HepG2 (cell line): ENCODE results near the gene OPRL1. TPM values are rescaled to one million over a fixed set of nuclear protein-coding genes. Genes with fewer than 3 reads are reported as not detected.

ENCODE experiments used
- BHLHE40 ChIP-seq: IDR thresholded peaks from 2 replicates; pipeline ENCODE4 v1.6.1; 2011; ENCODE audit warnings: low read length, improper control_type of control experiment
- FOXJ3 ChIP-seq: sonication (generic); formaldehyde crosslinking; IDR thresholded peaks from 2 replicates; pipeline ENCODE4 v1.4.0; 2020; ENCODE audit warnings: missing genetic modification reagents, mild to moderate bottlenecking, borderline replicate concordance
- HHEX ChIP-seq: IDR thresholded peaks from 2 replicates; pipeline ENCODE4 v1.6.1; 2016; ENCODE audit warnings: control low read depth
- IKZF1 ChIP-seq: fragments of 450-650 bp; IDR thresholded peaks from 2 replicates; pipeline ENCODE4 v1.7.1; 2016
- IRF2 ChIP-seq: IDR thresholded peaks from 2 replicates; pipeline ENCODE4 v1.6.1; 2018; ENCODE audit warnings: missing genetic modification reagents, missing compliant biosample characterization
- ISL2 ChIP-seq: sonication (generic); formaldehyde crosslinking; IDR thresholded peaks from 2 replicates; pipeline ENCODE4 v1.5.0; 2020; ENCODE audit warnings: missing genetic modification reagents
- KDM4B ChIP-seq: sonication (generic); formaldehyde crosslinking; IDR thresholded peaks from 2 replicates; pipeline ENCODE4 v1.4.0; 2020; ENCODE audit warnings: missing genetic modification reagents
- KLF12 ChIP-seq: sonication (generic); formaldehyde crosslinking; IDR thresholded peaks from 2 replicates; pipeline ENCODE4 v1.4.0; 2020; ENCODE audit warnings: missing genetic modification reagents, borderline replicate concordance
- PCBP1 ChIP-seq: fragments of 200-400 bp; formaldehyde crosslinking; IDR thresholded peaks from 2 replicates; pipeline ENCODE4 v1.6.1; 2017; ENCODE audit warnings: mild to moderate bottlenecking, low read depth, low read length, borderline replicate concordance
- PHB2 ChIP-seq: fragments of 450-650 bp; IDR thresholded peaks from 2 replicates; pipeline ENCODE4 v1.6.1; 2018; ENCODE audit not compliant: partially characterized antibody
- PHF5A ChIP-seq: IDR thresholded peaks from one replicate; pipeline ENCODE4 v1.6.1; 2018; ENCODE audit warnings: low read depth, missing genetic modification reagents; ENCODE audit not compliant: unreplicated experiment
- REXO4 ChIP-seq: sonication (generic); formaldehyde crosslinking; IDR thresholded peaks from 2 replicates; pipeline ENCODE4 v1.8.0; 2022; ENCODE audit warnings: missing genetic modification reagents, mild to moderate bottlenecking, borderline replicate concordance
- RORA ChIP-seq: sonication (generic); formaldehyde crosslinking; IDR thresholded peaks from 2 replicates; pipeline ENCODE4 v1.5.0; 2020; ENCODE audit warnings: mild to moderate bottlenecking, missing genetic modification reagents, moderate library complexity
- SRSF1 ChIP-seq: fragments of 200-400 bp; formaldehyde crosslinking; optimal IDR thresholded peaks from 2 replicates; pipeline ENCODE3; 2017; ENCODE audit warnings: mild to moderate bottlenecking, low read depth, low read length, moderate library complexity
- TEAD3 ChIP-seq: optimal IDR thresholded peaks from 2 replicates; pipeline ENCODE3; 2016; ENCODE audit warnings: borderline replicate concordance
- THAP11 ChIP-seq: IDR thresholded peaks from 2 replicates; pipeline ENCODE4 v1.6.1; 2016; ENCODE audit warnings: missing biosample characterization, missing genetic modification reagents
- U2AF1 ChIP-seq: fragments of 200-400 bp; formaldehyde crosslinking; optimal IDR thresholded peaks from 2 replicates; pipeline ENCODE3; 2017; ENCODE audit warnings: mild to moderate bottlenecking, low read depth, low read length
- ZMYM4 ChIP-seq: sonication (generic); formaldehyde crosslinking; IDR thresholded peaks from 2 replicates; pipeline ENCODE4 v1.8.1; 2023; ENCODE audit warnings: mild to moderate bottlenecking, missing genetic modification reagents
- ZNF382 ChIP-seq: sonication (generic); formaldehyde crosslinking; IDR thresholded peaks from 2 replicates; pipeline ENCODE4 v1.5.0; 2020; ENCODE audit warnings: missing genetic modification reagents, mild to moderate bottlenecking, borderline replicate concordance
- ZNF468 ChIP-seq: sonication (generic); formaldehyde crosslinking; IDR thresholded peaks from 2 replicates; pipeline ENCODE4 v1.8.0; 2022; ENCODE audit warnings: mild to moderate bottlenecking, moderate library complexity, missing genetic modification reagents
- ZNF605 ChIP-seq: sonication (generic); formaldehyde crosslinking; IDR thresholded peaks from 2 replicates; pipeline ENCODE4 v1.8.0; 2022; ENCODE audit warnings: mild to moderate bottlenecking, missing genetic modification reagents
- ZNF747 ChIP-seq: sonication (generic); formaldehyde crosslinking; IDR thresholded peaks from 2 replicates; pipeline ENCODE4 v1.8.1; 2023; ENCODE audit warnings: missing genetic modification reagents, mild to moderate bottlenecking, borderline replicate concordance
- ZNF75D ChIP-seq: sonication (generic); formaldehyde crosslinking; IDR thresholded peaks from 2 replicates; pipeline ENCODE4 v1.8.1; 2023; ENCODE audit warnings: missing genetic modification reagents, mild to moderate bottlenecking, borderline replicate concordance
- ZNF776 ChIP-seq: sonication (generic); formaldehyde crosslinking; IDR thresholded peaks from 2 replicates; pipeline ENCODE4 v1.4.0; 2020; ENCODE audit warnings: mild to moderate bottlenecking, missing genetic modification reagents
- polyA plus RNA-seq, 8 experiments: library from polyadenylated mRNA; depleted of rRNA in 3 of 8; stranded (reverse) in 7 of 8; unstranded in 1 of 8; fragments of >200 nt; fragmentation: Illumina TruSeq in 4 of 8; extraction: Trizol in 4 of 8; gene quantifications; 2 replicates each; pipeline versions ENCODE4 v1.2.1 to v1.2.3, GENCODE V29; 2011 to 2016; ENCODE audit warnings: low read depth in 4 of 8, missing spikeins in 1 of 8, mixed read lengths in 1 of 8; ENCODE audit not compliant: insufficient read depth in 1 of 8
- total RNA-seq, 5 experiments: library from RNA; depleted of rRNA; stranded (reverse); fragments of >200 nt; fragmentation: Illumina TruSeq; extraction: Trizol; gene quantifications; 2 replicates each; pipeline ENCODE4 v1.2.3, GENCODE V29; 2016; ENCODE audit warnings: low read depth in 1 of 5
- TF ChIP-seq, protein P1 (sequence below), 2 experiments: sonication (generic) in 1 of 2; formaldehyde crosslinking in 1 of 2; IDR thresholded peaks; 2 replicates each; pipeline versions ENCODE4 v1.4.0 to v1.6.1; 2016 to 2020; ENCODE audit warnings: borderline replicate concordance in 1 of 2, low read depth in 1 of 2, mild to moderate bottlenecking in 1 of 2, missing genetic modification reagents in 1 of 2
- TF ChIP-seq, protein P2 (sequence below): sonication (generic); formaldehyde crosslinking; IDR thresholded peaks from 2 replicates; pipeline ENCODE4 v1.4.0; 2020; ENCODE audit warnings: mild to moderate bottlenecking, missing genetic modification reagents
- TF ChIP-seq, protein P3 (sequence below): IDR thresholded peaks from 2 replicates; pipeline ENCODE4 v1.6.1; 2018; ENCODE audit warnings: missing genetic modification reagents

OPRL1 gene
- total and polyA plus RNA-seq, 2 of the 13 experiments (the other 11 are each of a cell fraction or from before 2014, with no cell fraction given): 0.35 to 0.71 TPM

DNA sequence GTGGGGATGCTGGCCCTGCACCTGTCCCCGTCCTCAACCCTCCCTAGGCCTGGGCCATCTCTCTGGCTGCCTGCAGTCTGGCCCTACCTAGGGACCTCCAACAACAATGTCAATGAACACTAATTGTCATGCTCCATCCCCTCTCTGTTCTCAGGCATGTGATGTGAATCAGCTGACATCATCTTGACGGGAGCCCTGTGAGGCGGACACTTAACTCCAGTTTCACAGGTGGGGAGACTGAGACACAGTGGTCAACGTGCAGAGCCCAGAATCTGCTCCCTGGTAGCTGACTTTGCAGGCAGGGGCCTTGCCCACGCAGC is 17.6 kb upstream of the OPRL1 start (continued):
- no peak for TF ChIP-seq REXO4
- TF ChIP-seq ISL2 (CRISPR knock-in tag): no peak
- TF ChIP-seq FOXJ3 (CRISPR knock-in tag): no peak
- no peak for TF ChIP-seq PHB2
- no peak for TF ChIP-seq PCBP1
- no peak for TF ChIP-seq TEAD3 (CRISPR knock-in tag)
- no peak for TF ChIP-seq KDM4B (CRISPR knock-in tag)
- TF ChIP-seq ZNF382: no peak
- no peak for TF ChIP-seq BHLHE40
- TF ChIP-seq, protein P1, sequence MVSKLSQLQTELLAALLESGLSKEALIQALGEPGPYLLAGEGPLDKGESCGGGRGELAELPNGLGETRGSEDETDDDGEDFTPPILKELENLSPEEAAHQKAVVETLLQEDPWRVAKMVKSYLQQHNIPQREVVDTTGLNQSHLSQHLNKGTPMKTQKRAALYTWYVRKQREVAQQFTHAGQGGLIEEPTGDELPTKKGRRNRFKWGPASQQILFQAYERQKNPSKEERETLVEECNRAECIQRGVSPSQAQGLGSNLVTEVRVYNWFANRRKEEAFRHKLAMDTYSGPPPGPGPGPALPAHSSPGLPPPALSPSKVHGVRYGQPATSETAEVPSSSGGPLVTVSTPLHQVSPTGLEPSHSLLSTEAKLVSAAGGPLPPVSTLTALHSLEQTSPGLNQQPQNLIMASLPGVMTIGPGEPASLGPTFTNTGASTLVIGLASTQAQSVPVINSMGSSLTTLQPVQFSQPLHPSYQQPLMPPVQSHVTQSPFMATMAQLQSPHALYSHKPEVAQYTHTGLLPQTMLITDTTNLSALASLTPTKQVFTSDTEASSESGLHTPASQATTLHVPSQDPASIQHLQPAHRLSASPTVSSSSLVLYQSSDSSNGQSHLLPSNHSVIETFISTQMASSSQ (IDR thresholded peaks at IDR 0.05; ENCODE audit: low read depth): no peak
- TF ChIP-seq, protein P1 (CRISPR knock-in tag; IDR thresholded peaks at IDR 0.05; ENCODE audit: borderline replicate concordance): no peak
- no peak for TF ChIP-seq PHF5A (CRISPR knock-in tag)
- no peak for TF ChIP-seq SRSF1
- no peak for TF ChIP-seq KLF12 (CRISPR knock-in tag)
- no peak for TF ChIP-seq ZNF776 (CRISPR knock-in tag)
- TF ChIP-seq IRF2: no peak
- TF ChIP-seq, protein P2, sequence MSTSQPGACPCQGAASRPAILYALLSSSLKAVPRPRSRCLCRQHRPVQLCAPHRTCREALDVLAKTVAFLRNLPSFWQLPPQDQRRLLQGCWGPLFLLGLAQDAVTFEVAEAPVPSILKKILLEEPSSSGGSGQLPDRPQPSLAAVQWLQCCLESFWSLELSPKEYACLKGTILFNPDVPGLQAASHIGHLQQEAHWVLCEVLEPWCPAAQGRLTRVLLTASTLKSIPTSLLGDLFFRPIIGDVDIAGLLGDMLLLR: no peak
- TF ChIP-seq ZNF747 (CRISPR knock-in tag): no peak
- TF ChIP-seq IKZF1: no peak
- TF ChIP-seq HHEX (CRISPR knock-in tag): no peak
- TF ChIP-seq U2AF1: peak; percentile 5
- TF ChIP-seq THAP11 (CRISPR knock-in tag): no peak
- TF ChIP-seq ZNF605 (CRISPR knock-in tag): no peak
- 0 out of 2 replicates have a peak, but pooled peaks have one; percentile 86 for TF ChIP-seq ZNF468 (CRISPR knock-in tag)
- TF ChIP-seq ZNF75D (CRISPR knock-in tag): no peak
- no peak for TF ChIP-seq RORA (CRISPR knock-in tag)
- no peak for TF ChIP-seq ZMYM4 (CRISPR knock-in tag)
- TF ChIP-seq, protein P3, sequence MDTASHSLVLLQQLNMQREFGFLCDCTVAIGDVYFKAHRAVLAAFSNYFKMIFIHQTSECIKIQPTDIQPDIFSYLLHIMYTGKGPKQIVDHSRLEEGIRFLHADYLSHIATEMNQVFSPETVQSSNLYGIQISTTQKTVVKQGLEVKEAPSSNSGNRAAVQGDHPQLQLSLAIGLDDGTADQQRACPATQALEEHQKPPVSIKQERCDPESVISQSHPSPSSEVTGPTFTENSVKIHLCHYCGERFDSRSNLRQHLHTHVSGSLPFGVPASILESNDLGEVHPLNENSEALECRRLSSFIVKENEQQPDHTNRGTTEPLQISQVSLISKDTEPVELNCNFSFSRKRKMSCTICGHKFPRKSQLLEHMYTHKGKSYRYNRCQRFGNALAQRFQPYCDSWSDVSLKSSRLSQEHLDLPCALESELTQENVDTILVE (CRISPR knock-in tag): no peak
